PFSK-1 (cell line): ENCODE data around the gene DNAAF5.

ENCODE experiments used
- FOXP2 ChIP-seq: optimal IDR thresholded peaks from 2 replicates; pipeline ENCODE3; 2011; ENCODE audit warnings: borderline replicate concordance, control low read depth, inconsistent platforms; ENCODE audit not compliant: insufficient read depth; ENCODE audit errors: extremely low read length, extremely low read depth
- POLR2AphosphoS5 ChIP-seq: IDR thresholded peaks from 2 replicates; pipeline ENCODE4 v1.6.1; 2012; ENCODE audit warnings: low read depth, mild to moderate bottlenecking, control low read depth, low read length, moderate library complexity
- REST ChIP-seq, 2 experiments: IDR thresholded peaks; 2 replicates each; pipeline versions ENCODE4 v1.6.1 to v1.8.0; 2011 to 2012; ENCODE audit warnings: low read depth in 2 of 2, low read length in 2 of 2, control low read depth in 1 of 2, inconsistent platforms in 1 of 2, mild to moderate bottlenecking in 1 of 2, moderate library complexity in 1 of 2; ENCODE audit not compliant: insufficient read depth in 1 of 2
- SIN3A ChIP-seq: IDR thresholded peaks from 2 replicates; pipeline ENCODE4 v1.6.1; 2012; ENCODE audit warnings: mild to moderate bottlenecking, low read length, moderate library complexity, borderline replicate concordance; ENCODE audit not compliant: insufficient read depth
- TAF1 ChIP-seq: IDR thresholded peaks from 2 replicates; pipeline ENCODE4 v1.6.1; 2012; ENCODE audit warnings: low read length, control low read depth, borderline replicate concordance; ENCODE audit not compliant: insufficient read depth

DNAAF5 gene

GRCh38 chr7:801940-802381 is 75.5 kb downstream of the DNAAF5 start:
- TF ChIP-seq SIN3A = no peak
- no peak for TF ChIP-seq TAF1
- TF ChIP-seq FOXP2 = no peak
- no peak for TF ChIP-seq REST (IDR thresholded peaks at IDR 0.05; ENCODE audit: insufficient read depth in 1 of 2, low read depth in 2 of 2, low read length in 2 of 2)
- TF ChIP-seq POLR2AphosphoS5 = no peak

- TF ChIP-seq FOXP2 = no peak
- no peak for TF ChIP-seq POLR2AphosphoS5
- TF ChIP-seq REST (IDR thresholded peaks at IDR 0.05; ENCODE audit: insufficient read depth in 1 of 2, low read depth in 2 of 2, low read length in 2 of 2) = no peak
- TF ChIP-seq SIN3A = no peak
- no peak for TF ChIP-seq TAF1
Measured at GRCh38 chr7:802500-803242, 76.2 kb downstream of the DNAAF5 start.

- no peak for TF ChIP-seq TAF1
- TF ChIP-seq FOXP2 = no peak
- TF ChIP-seq POLR2AphosphoS5 = no peak
- no peak for TF ChIP-seq REST (IDR thresholded peaks at IDR 0.05; ENCODE audit: insufficient read depth in 1 of 2, low read depth in 2 of 2, low read length in 2 of 2)
- no peak for TF ChIP-seq SIN3A
Measured at GRCh38 chr7:803243-803635, 76.7 kb downstream of the DNAAF5 start.

GRCh38 chr7:805261-805660 is 78.8 kb downstream of the DNAAF5 start:
- TF ChIP-seq TAF1 = no peak
- TF ChIP-seq SIN3A = no peak

GRCh38 chr7:815284-816216 is 89.1 kb downstream of the DNAAF5 start:
- TF ChIP-seq FOXP2 = no peak
- no peak for TF ChIP-seq TAF1
- no peak for TF ChIP-seq POLR2AphosphoS5
- no peak for TF ChIP-seq SIN3A
- no peak for TF ChIP-seq REST (IDR thresholded peaks at IDR 0.05; ENCODE audit: insufficient read depth in 1 of 2, low read depth in 2 of 2, low read length in 2 of 2)
